Spleen (tissue), 7 donors: ENCODE measurements around the gene YAE1.

Experiments
- CTCF ChIP-seq, 11 experiments: fragments of 200-600 bp in 7 of 11; fragments of 450-650 bp in 4 of 11; sonication (generic) in 4 of 11; IDR thresholded peaks in 8 of 11; conservative IDR thresholded peaks in 3 of 11; 1 replicate in 7 of 11; 2 replicates in 4 of 11; pipeline versions ENCODE4 v1.4.0 to v1.8.0; 2016 to 2021; ENCODE audit warnings: antibody characterized with exemption in 11 of 11, inconsistent platforms in 4 of 11, mild to moderate bottlenecking in 1 of 11
- POLR2A ChIP-seq, 3 donors: fragments of 450-650 bp; IDR thresholded peaks; one replicate each; pipeline ENCODE4 v1.5.1; 2017; ENCODE audit warnings: antibody characterized with exemption in 3 of 3, mild to moderate bottlenecking in 1 of 3
- donor health status: DM: no; HTN: no; CAD: no; lungs with moderate emphysema.
- donor health status: DM: no; HTN: no; CAD: no.
- donor health status: DM: no; HTN: no; CAD: no.

GRCh38 chr7:39617005-39617404 is 50.8 kb downstream of the YAE1 start:
- TF ChIP-seq CTCF (IDR thresholded peaks at IDR 0.05 in 8 of 11, conservative IDR thresholded peaks at IDR 0.05 in 3 of 11) (no peak), POLR2A (IDR thresholded peaks at IDR 0.05) (no peak)
